Measurements from ENCODE around the gene TBCK. TPM values are rescaled to one million over a fixed set of nuclear protein-coding genes. Genes with fewer than 3 reads are reported as not detected.
A peak's percentile ranks its signal among the peaks of the same experiment; 100 is the strongest.

The TBCK gene
- total RNA-seq, 1 donor from 2014 or later, result 25.8 TPM

DNA sequence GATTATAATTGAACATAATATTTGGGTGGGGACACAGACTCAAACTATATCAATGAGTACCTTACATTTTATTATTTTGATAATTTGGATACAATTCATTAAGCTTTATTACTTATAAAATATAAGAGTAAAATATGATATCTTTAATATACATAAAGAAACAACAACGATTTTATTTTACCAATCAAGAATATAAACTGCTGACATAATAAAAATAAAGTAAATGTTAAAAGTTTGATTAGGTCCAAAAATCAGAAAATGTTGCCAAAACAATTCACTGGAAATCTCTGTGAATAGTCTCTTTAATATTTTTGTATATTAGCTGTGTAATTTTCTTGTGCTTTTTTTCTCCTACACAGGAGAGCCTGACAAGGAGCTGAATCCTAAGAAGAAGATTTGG, 31.2 kb upstream of the TBCK start:
- Histone ChIP-seq H3K9me3 (ENCODE audit: insufficient read depth, low read depth, low read length) (no peaks in the 10 kb centered on the region), H3K27ac (ENCODE audit: low read depth, low read length) (no peak overlapping the region), H3K27me3 (ENCODE audit: insufficient read depth, low read length) (no peaks in the 10 kb centered on the region), H2AFZ (ENCODE audit: low read depth, low read length) (no peak overlapping the region), H3K4me3 (ENCODE audit: insufficient read depth, low read depth, low read length) (no peak overlapping the region), H3K36me3 (ENCODE audit: insufficient read depth, low read length) (peaks cover 13% of the 10 kb centered on the region), H3K4me1 (ENCODE audit: insufficient read depth, low read length) (peaks cover 7% of the 10 kb centered on the region), H3K4me2 (ENCODE audit: low read length) (no peak overlapping the region), H3K79me2 (ENCODE audit: insufficient read depth, low read length) (peaks cover 17% of the 10 kb centered on the region), H3K9ac (ENCODE audit: low read length) (no peak overlapping the region), H4K20me1 (ENCODE audit: insufficient read depth, low read length) (peaks cover 20% of the 10 kb centered on the region)
- Mint-ChIP-seq H3K4me1 (ENCODE audit: low read depth, unreplicated experiment) (peaks cover 10% of the 10 kb centered on the region), H3K36me3 (ENCODE audit: low read depth, unreplicated experiment) (peaks cover 3% of the 10 kb centered on the region), H3K27ac (ENCODE audit: unreplicated experiment) (no peak overlapping the region), H3K9me3 (ENCODE audit: unreplicated experiment) (no peaks in the 10 kb centered on the region), H3K27me3 (ENCODE audit: low read depth, unreplicated experiment) (no peaks in the 10 kb centered on the region), H3K4me3 (ENCODE audit: unreplicated experiment) (no peak overlapping the region)
- DNase-seq (ENCODE audit: low read depth), result no peak
- FAIRE-seq, result no peak
- TF ChIP-seq EZH2 (IDR thresholded peaks at IDR 0.05; ENCODE audit: insufficient read depth, low read length) (no peak), CTCF (IDR thresholded peaks at IDR 0.05; ENCODE audit: insufficient read depth, low read depth, low read length) (no peak)

DNA sequence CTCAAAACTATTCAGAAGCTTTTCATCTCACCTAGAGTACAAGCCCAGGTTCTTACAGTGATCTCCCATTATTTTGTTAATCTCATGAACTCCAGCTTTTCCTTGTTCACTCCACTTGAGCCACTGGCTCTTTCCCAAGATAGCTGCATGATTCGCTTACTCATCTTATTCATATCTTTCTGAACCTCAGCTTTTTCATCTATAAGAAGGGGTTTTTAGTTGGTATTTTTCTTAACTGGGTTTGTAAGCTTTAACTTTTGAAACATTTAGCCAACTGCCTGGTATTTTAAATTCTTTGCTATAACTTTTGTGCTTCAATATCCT, 28.6 kb upstream of the TBCK start:
- Mint-ChIP-seq H3K27ac (ENCODE audit: unreplicated experiment) (peak overlapping the region; percentile 4), H3K4me1 (ENCODE audit: low read depth, unreplicated experiment) (peaks cover 10% of the 10 kb centered on the region), H3K9me3 (ENCODE audit: unreplicated experiment) (no peaks in the 10 kb centered on the region), H3K36me3 (ENCODE audit: low read depth, unreplicated experiment) (peaks cover 15% of the 10 kb centered on the region), H3K27me3 (ENCODE audit: low read depth, unreplicated experiment) (no peaks in the 10 kb centered on the region), H3K4me3 (ENCODE audit: unreplicated experiment) (no peak overlapping the region)
- Histone ChIP-seq H3K4me2 (ENCODE audit: low read length) (peak overlapping the region; percentile 24), H3K4me1 (ENCODE audit: insufficient read depth, low read length) (peaks cover 4% of the 10 kb centered on the region), H3K27ac (ENCODE audit: low read depth, low read length) (no peak overlapping the region), H3K27me3 (ENCODE audit: insufficient read depth, low read length) (no peaks in the 10 kb centered on the region), H3K9me3 (ENCODE audit: insufficient read depth, low read depth, low read length) (no peaks in the 10 kb centered on the region), H3K36me3 (ENCODE audit: insufficient read depth, low read length) (peaks cover 13% of the 10 kb centered on the region), H4K20me1 (ENCODE audit: insufficient read depth, low read length) (peaks cover 30% of the 10 kb centered on the region), H2AFZ (ENCODE audit: low read depth, low read length) (no peak overlapping the region), H3K4me3 (ENCODE audit: insufficient read depth, low read depth, low read length) (no peak overlapping the region), H3K79me2 (ENCODE audit: insufficient read depth, low read length) (peaks cover 40% of the 10 kb centered on the region), H3K9ac (ENCODE audit: low read length) (no peak overlapping the region)
- TF ChIP-seq EZH2 (IDR thresholded peaks at IDR 0.05; ENCODE audit: insufficient read depth, low read length), result no peak
- no peak for TF ChIP-seq CTCF (IDR thresholded peaks at IDR 0.05; ENCODE audit: insufficient read depth, low read depth, low read length)
- FAIRE-seq (peak; percentile 29), DNase-seq (ENCODE audit: low read depth) (peak; percentile 76)

DNA sequence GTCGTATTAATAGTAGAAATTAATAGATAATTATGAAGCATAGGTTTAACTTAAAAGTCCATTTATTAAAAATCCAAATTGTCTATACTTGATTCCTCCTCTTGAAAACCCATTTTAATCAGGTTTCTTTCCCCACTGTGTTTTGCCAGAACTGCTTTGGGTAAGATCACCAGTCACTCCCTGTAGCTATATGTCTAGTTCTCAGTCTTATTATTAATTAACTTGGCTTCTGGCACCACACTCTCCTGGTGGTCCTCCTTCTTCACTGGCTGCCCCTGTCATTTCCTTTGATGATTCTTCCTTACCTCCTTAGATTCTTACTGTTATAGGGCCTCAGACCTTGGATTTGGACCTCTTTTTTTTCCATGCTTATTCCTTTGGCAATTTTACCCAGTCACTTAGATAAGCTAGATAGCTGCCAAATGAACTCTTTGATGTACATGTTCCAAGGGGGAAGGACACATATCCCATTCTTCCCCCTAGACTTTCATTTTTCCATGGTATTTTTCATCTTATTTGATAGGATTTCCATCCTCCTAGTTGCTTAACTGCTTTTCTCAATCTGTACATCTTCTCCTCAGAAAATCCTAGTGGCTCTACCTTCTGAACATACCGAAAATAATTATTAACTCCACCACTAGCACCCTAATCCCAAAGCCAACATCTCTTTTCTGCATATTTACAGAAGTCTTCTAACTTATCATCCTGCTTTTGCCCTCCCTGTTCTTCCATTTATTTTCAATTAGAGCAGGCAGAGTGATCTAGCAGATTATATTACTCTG, 28.0 kb upstream of the TBCK start:
- Histone ChIP-seq H3K27ac (ENCODE audit: low read depth, low read length) (no peak overlapping the region), H3K36me3 (ENCODE audit: insufficient read depth, low read length) (peaks cover 17% of the 10 kb centered on the region), H3K4me3 (ENCODE audit: insufficient read depth, low read depth, low read length) (no peak overlapping the region), H3K9ac (ENCODE audit: low read length) (no peak overlapping the region), H3K4me2 (ENCODE audit: low read length) (peak overlapping the region; percentile 24), H4K20me1 (ENCODE audit: insufficient read depth, low read length) (peaks cover 30% of the 10 kb centered on the region), H2AFZ (ENCODE audit: low read depth, low read length) (no peak overlapping the region), H3K79me2 (ENCODE audit: insufficient read depth, low read length) (peaks cover 45% of the 10 kb centered on the region), H3K4me1 (ENCODE audit: insufficient read depth, low read length) (peaks cover 4% of the 10 kb centered on the region), H3K27me3 (ENCODE audit: insufficient read depth, low read length) (no peaks in the 10 kb centered on the region), H3K9me3 (ENCODE audit: insufficient read depth, low read depth, low read length) (no peaks in the 10 kb centered on the region)
- FAIRE-seq (no peak), DNase-seq (ENCODE audit: low read depth) (no peak)
- peaks cover 20% of the 10 kb centered on the region for H3K36me3 Mint-ChIP-seq (ENCODE audit: low read depth, unreplicated experiment)
- H3K9me3 Mint-ChIP-seq (ENCODE audit: unreplicated experiment), result peaks cover 2% of the 10 kb centered on the region
- H3K27ac Mint-ChIP-seq (ENCODE audit: unreplicated experiment), result no peak overlapping the region
- H3K4me1 Mint-ChIP-seq (ENCODE audit: low read depth, unreplicated experiment), result peaks cover 10% of the 10 kb centered on the region
- H3K27me3 Mint-ChIP-seq (ENCODE audit: low read depth, unreplicated experiment), result no peaks in the 10 kb centered on the region
- no peak overlapping the region for H3K4me3 Mint-ChIP-seq (ENCODE audit: unreplicated experiment)
- TF ChIP-seq CTCF (IDR thresholded peaks at IDR 0.05; ENCODE audit: insufficient read depth, low read depth, low read length) (no peak), EZH2 (IDR thresholded peaks at IDR 0.05; ENCODE audit: insufficient read depth, low read length) (no peak)

All from astrocyte (in vitro differentiated cells and primary cell).